ENCODE results near the gene RPRD1B. TPM values are rescaled to one million over a fixed set of nuclear protein-coding genes. Genes with fewer than 3 reads are reported as not detected.

RPRD1B gene
- total and polyA plus RNA-seq, 2 of the 8 experiments (the other 6 are each of a cell fraction or from before 2014, with no cell fraction given), result 10.3 to 20.9 TPM

DNA sequence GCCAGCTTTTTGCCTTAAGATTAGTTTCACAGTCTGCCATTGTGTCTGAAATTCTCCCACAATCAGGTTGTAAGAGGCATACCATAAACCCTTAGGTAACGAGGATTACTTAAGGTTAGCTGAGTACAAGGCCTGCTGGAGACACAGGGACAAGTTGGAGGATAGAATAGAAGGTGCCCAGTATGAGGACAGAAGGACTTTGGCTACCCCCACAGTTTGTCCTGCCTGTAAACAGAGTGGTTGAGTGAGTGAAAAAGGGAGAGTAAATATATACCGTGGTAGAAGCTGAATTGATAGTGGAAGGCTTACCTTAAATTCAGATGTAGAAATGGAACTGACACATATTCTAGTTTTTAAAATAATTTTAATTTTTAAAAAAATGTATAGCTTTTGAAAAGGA, 19.3 kb downstream of the RPRD1B start (continued):
- no peak for TF ChIP-seq ASH2L (IDR thresholded peaks at IDR 0.05; ENCODE audit: low read length)
